ENCODE data around the gene TSPAN33.

- no peak for TF ChIP-seq CTCF (IDR thresholded peaks at IDR 0.05; ENCODE audit: borderline replicate concordance, extremely low read depth, low read length, poor library complexity, severe bottlenecking)
- TF ChIP-seq EZH2 (IDR thresholded peaks at IDR 0.05; ENCODE audit: borderline replicate concordance, low read depth, low read length, severe bottlenecking): no peak
Measured at GRCh38 chr7:129184981-129185670, 40.6 kb downstream of the TSPAN33 start.
